GM12872 (cell line): Measurements from ENCODE around the gene MYH9.

Source experiments
- TF ChIP-seq, protein P1 (sequence below): IDR thresholded peaks from 3 replicates; pipeline ENCODE4 v1.5.1; 2011; ENCODE audit warnings: low read depth, mild to moderate bottlenecking, low read length, moderate library complexity; ENCODE audit not compliant: insufficient read depth

MYH9 gene

DNA sequence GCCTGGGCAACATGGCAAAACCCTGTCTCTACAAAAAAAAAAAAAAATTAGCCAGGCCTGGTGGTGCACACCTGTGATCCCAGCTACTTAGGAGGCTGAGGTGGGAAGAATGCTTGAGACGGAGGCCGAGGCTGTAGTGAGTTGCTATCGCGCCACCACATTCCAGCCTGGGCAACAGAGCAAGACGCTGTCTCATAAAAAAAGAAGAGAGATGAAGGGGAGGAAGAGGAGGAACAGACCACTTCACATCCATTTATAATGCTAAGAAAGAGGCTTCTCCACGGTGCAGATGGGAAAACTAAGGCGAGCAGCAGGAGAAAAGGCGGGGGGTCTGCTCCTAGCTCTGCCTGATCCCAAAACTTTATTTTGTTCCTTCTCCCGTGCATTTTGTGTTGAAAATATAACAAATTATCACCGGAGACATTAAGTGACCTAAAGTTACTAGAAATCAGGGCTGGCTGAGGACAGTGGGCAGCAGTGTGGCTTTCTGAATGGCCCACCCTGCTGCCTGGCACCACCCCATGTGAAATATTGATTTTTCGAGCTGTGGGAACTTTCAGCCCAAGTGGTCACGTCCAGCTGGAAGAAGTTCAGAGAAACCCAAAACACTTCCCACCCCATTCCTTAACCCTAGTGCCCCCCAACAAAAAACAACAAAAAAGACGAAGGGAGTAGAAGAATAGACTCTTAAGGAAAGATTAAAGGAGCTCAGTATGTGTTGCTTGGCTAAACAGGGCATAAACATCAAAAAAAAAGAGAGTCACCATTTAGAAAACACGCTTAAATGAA lies 9.5 kb downstream of the MYH9 start:
- TF ChIP-seq, protein P1, sequence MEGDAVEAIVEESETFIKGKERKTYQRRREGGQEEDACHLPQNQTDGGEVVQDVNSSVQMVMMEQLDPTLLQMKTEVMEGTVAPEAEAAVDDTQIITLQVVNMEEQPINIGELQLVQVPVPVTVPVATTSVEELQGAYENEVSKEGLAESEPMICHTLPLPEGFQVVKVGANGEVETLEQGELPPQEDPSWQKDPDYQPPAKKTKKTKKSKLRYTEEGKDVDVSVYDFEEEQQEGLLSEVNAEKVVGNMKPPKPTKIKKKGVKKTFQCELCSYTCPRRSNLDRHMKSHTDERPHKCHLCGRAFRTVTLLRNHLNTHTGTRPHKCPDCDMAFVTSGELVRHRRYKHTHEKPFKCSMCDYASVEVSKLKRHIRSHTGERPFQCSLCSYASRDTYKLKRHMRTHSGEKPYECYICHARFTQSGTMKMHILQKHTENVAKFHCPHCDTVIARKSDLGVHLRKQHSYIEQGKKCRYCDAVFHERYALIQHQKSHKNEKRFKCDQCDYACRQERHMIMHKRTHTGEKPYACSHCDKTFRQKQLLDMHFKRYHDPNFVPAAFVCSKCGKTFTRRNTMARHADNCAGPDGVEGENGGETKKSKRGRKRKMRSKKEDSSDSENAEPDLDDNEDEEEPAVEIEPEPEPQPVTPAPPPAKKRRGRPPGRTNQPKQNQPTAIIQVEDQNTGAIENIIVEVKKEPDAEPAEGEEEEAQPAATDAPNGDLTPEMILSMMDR, result no peak

- TF ChIP-seq, protein P1, result no peak
Measured at GRCh38 chr22:36377022-36377631, 10.6 kb downstream of the MYH9 start.

DNA sequence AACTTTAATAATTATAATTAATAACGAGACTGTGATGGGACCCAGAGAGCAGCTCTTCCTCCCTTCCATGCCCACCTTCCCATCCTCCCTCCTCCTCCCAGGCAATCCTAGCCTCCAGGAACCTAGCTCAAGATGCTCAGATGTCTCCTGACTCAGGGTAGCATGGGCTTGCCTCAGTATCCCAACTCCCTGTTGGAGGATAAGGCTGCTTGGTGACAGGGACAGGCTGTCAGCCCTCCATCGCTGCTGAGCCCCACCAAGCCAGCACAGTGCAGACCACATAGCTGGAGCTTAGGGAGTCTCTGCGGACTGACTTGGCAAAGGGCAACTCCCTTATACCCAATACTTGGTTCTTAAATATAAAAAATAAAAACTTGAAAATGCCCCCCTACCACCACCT lies 11.5 kb downstream of the MYH9 start:
- TF ChIP-seq, protein P1, result no peak

DNA sequence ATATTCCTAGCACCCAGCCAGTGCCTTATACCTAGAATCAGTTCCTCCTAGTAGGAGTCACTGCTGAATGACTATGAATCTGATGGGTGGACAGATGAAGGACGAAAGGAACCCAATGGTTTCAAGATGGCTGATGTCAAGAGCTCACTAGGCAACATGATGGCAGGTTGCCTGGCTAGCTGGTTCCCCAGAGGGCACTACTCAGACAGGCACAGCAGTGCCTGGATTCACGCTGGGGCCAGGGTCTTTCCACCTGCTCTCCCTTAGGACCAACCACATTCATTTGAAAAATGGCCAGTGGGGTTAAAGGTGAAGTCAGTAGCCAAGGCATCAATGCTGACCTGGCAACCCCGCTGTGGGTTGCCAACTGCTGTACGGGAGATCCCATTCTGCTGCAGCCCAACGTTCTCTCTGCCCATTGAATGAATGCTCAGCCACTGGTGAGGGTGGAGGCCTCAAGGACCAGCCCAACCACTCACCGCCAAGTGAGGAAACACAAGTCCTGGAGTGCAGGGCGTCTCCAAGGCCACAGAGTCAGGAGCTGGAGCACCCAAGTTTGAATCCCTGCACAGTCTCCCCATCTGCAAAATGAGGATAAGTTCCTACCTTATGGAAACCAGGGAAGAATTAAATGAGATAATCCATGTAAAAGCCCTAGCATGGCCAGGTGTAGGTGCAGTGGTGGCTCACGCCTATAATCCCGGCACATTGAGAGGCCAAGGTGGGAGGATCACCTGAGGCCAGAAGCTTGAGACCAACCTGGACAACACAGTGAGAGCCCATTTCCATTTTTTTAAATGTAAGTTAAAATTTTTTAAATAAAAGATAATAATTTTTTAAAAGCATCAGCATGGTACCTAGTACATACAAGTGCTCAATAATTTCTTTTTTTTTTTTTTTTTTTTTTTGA lies 12.4 kb downstream of the MYH9 start:
- TF ChIP-seq, protein P1, result no peak

DNA sequence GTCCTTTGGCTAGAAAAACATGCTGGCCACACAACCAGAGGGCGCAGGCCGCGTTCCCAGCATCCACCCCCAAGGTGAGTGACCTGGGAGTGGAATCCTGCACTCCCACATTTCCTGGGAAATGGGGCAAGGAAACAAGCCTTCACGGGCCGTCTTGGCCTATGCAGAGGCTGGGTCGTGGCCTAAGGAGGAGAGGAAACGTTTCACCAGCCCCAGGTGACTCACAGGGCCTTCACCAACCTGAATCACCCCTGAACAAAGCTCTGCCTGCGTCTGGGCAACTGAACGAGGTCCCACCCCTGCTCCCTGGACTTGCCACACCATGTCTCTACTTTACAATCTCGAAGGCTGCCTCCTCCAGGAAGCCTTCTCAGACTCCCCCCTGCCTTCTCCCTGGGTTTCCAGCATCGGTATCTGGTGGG lies 13.2 kb downstream of the MYH9 start:
- TF ChIP-seq, protein P1, result no peak

- TF ChIP-seq, protein P1, result no peak
Measured at GRCh38 chr22:36373258-36373579, 14.5 kb downstream of the MYH9 start.

GRCh38 chr22:36371920-36372319 lies 15.8 kb downstream of the MYH9 start:
- TF ChIP-seq, protein P1, result no peak
